ENCODE measurements around the gene NKAIN4.

GRCh38 chr20:63244468-63244867, 9.8 kb downstream of the NKAIN4 start:
- no peak for TF ChIP-seq EZH2 (IDR thresholded peaks at IDR 0.05; ENCODE audit: borderline replicate concordance, low read length)
- no peak for TF ChIP-seq CTCF (conservative IDR thresholded peaks at IDR 0.05 in 1 of 2, IDR thresholded peaks at IDR 0.05 in 1 of 2; ENCODE audit: extremely low read depth in 1 of 2, insufficient read depth in 1 of 2, low read depth in 1 of 2, low read length in 2 of 2)

All from mammary epithelial cell (primary cell).